Colonic mucosa (tissue), 4 donors: ENCODE results near the gene MAST2. TPM values are rescaled to one million over a fixed set of nuclear protein-coding genes. Genes with fewer than 3 reads are reported as not detected.

Source experiments
- DNase-seq: peaks from one replicate; pipeline ENCODE4 v3.0.0-alpha.2; 2020
- H3K27ac ChIP-seq: fragments of 200-600 bp; one replicate; pipeline ENCODE4 v1.8.0; 2021
- H3K27me3 ChIP-seq: fragments of 200-600 bp; one replicate; pipeline ENCODE4 v1.8.0; 2021
- H3K36me3 ChIP-seq: fragments of 200-600 bp; one replicate; pipeline ENCODE4 v1.8.0; 2021
- H3K4me1 ChIP-seq: fragments of 200-600 bp; one replicate; pipeline ENCODE4 v1.8.0; 2021; ENCODE audit warnings: mild to moderate bottlenecking
- H3K4me3 ChIP-seq: fragments of 200-600 bp; one replicate; pipeline ENCODE4 v1.8.0; 2021
- H3K9ac ChIP-seq, 2 donors: one replicate each; pipeline ENCODE4 v1.7.0; 2013; ENCODE audit warnings: control low read depth in 2 of 2, low read depth in 2 of 2, low read length in 2 of 2
- H3K9me3 ChIP-seq: fragments of 200-600 bp; one replicate; pipeline ENCODE4 v1.8.0; 2021
- CTCF ChIP-seq: fragments of 200-600 bp; IDR thresholded peaks from one replicate; pipeline ENCODE4 v1.8.0; 2022; ENCODE audit warnings: antibody characterized with exemption, mild to moderate bottlenecking
- intact Hi-C: fragments of 100-400 bp; cut with DNase I; formaldehyde crosslinking; loops from one replicate; pipeline ENCODE4 v1.14.1; 2022
- total RNA-seq, 2 donors: library from RNA; stranded (reverse); fragmentation: NEBNext Ultra II Directional in 1 of 2; extraction: Animal tissue kit (Norgen Biotek cat#: 25700) in 1 of 2; gene quantifications; one replicate each; pipeline ENCODE4 v1.2.1, GENCODE V29; 2021
- donor health status: healthy.
- donor health status: DM: no; HTN: no; CAD: no.
- donor health status: DM: no; HTN: no; CAD: no.

Gene MAST2
- total RNA-seq, 2 donors from 2014 or later: 76.3 to 79.1 TPM

GRCh38 chr1:45892068-45892785 lies 88.8 kb downstream of the MAST2 start:
- Histone ChIP-seq H3K27ac (peak overlapping the region; percentile 55), H3K27me3 (no peaks in the 10 kb centered on the region), H3K9me3 (no peaks in the 10 kb centered on the region), H3K4me3 (no peak overlapping the region), H3K4me1 (no peaks in the 10 kb centered on the region), H3K9ac (peak overlapping the region in 1 of 2 donors; percentile 58), H3K36me3 (no peaks in the 10 kb centered on the region)
- intact Hi-C loops: no loop called here
- peak; percentile 53 for DNase-seq
- no peak for TF ChIP-seq CTCF

- Histone ChIP-seq H3K4me1 (no peaks in the 10 kb centered on the region), H3K4me3 (no peak overlapping the region), H3K9ac (no peak overlapping the region), H3K9me3 (no peaks in the 10 kb centered on the region), H3K36me3 (no peaks in the 10 kb centered on the region), H3K27me3 (no peaks in the 10 kb centered on the region), H3K27ac (no peak overlapping the region)
- no peak for TF ChIP-seq CTCF
- intact Hi-C loops: no loop called here
- DNase-seq: no peak
Measured at GRCh38 chr1:45894331-45894730, 90.9 kb downstream of the MAST2 start.

- H3K27ac ChIP-seq: no peak overlapping the region
- intact Hi-C loops: no loop called here
- H3K9ac ChIP-seq: no peak overlapping the region
- no peaks in the 10 kb centered on the region for H3K36me3 ChIP-seq
- no peaks in the 10 kb centered on the region for H3K4me1 ChIP-seq
- no peaks in the 10 kb centered on the region for H3K27me3 ChIP-seq
- DNase-seq: no peak
- H3K4me3 ChIP-seq: no peak overlapping the region
- TF ChIP-seq CTCF: no peak
- H3K9me3 ChIP-seq: no peaks in the 10 kb centered on the region
Measured at GRCh38 chr1:45894921-45895320, 91.5 kb downstream of the MAST2 start.

GRCh38 chr1:45895406-45895805 lies 92.0 kb downstream of the MAST2 start:
- DNase-seq: no peak
- H3K4me1 ChIP-seq: no peaks in the 10 kb centered on the region
- no peak for TF ChIP-seq CTCF
- no peak overlapping the region for H3K9ac ChIP-seq
- no peak overlapping the region for H3K27ac ChIP-seq
- no peaks in the 10 kb centered on the region for H3K36me3 ChIP-seq
- H3K9me3 ChIP-seq: no peaks in the 10 kb centered on the region
- H3K4me3 ChIP-seq: no peak overlapping the region
- no peaks in the 10 kb centered on the region for H3K27me3 ChIP-seq
- intact Hi-C loops: no loop called here

- Histone ChIP-seq H3K9ac (no peak overlapping the region), H3K4me3 (no peak overlapping the region), H3K36me3 (no peaks in the 10 kb centered on the region), H3K27ac (no peak overlapping the region), H3K4me1 (no peaks in the 10 kb centered on the region), H3K9me3 (no peaks in the 10 kb centered on the region), H3K27me3 (no peaks in the 10 kb centered on the region)
- no peak for TF ChIP-seq CTCF
- DNase-seq: no peak
- intact Hi-C loops: no loop called here
Measured at GRCh38 chr1:45906883-45907282, 103.5 kb downstream of the MAST2 start.
